Measurements from ENCODE around the gene SGCA. TPM values are rescaled to one million over a fixed set of nuclear protein-coding genes. Genes with fewer than 3 reads are reported as not detected.

Gene SGCA
- total RNA-seq, 1 experiment from 2014 or later, result 0.24 TPM

DNA sequence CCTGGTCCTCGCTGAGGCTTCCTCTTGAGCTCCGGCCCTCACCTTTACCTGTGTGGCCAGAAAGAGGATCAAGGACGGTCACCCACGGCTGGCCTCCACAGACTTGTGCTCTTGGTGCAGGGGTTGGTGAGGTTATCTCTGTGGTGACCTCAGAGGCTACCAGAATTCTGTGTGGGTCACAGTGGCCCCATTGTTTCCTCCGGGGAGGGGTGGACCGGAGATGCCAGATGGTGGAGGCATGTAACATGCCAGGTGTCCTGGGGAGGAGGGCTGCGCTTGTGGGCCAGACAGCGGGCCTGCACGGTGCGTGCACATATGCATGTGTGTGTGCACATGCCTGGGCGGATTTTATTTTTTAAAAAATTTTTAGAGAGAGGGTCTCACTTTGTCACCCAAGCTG, 6.3 kb downstream of the SGCA start:
- Mint-ChIP-seq H3K36me3 (ENCODE audit: insufficient read depth in 1 of 3, low read depth in 3 of 3) (no peaks in the 10 kb centered on the region), H3K4me3 (no peak overlapping the region), H3K4me1 (peaks cover 24 to 39% of the 10 kb centered on the region in 2 experiments), H3K27ac (no peak overlapping the region; a peak in 2 of 7 replicates), H3K27me3 (ENCODE audit: low read depth) (peaks cover 4% of the 10 kb centered on the region), H3K9me3 (no peaks in the 10 kb centered on the region; a peak in 1 of 5 replicates)
- Histone ChIP-seq H3K27ac (ENCODE audit: insufficient read length, low read depth, low read length) (no peak overlapping the region), H3K4me1 (ENCODE audit: insufficient read depth, low read length) (peaks cover 3% of the 10 kb centered on the region; the same call in 1 of the 2 replicates), H4K20me1 (ENCODE audit: control insufficient read depth, insufficient read depth, insufficient read length) (no peaks in the 10 kb centered on the region), H3T11ph (ENCODE audit: low read length) (no peak overlapping the region), H2BK120ac (ENCODE audit: low read depth, low read length, poor library complexity, severe bottlenecking) (no peak overlapping the region), H3K27me3 (ENCODE audit: insufficient read depth, low read length) (no peaks in the 10 kb centered on the region), H3K4me2 (ENCODE audit: insufficient read depth, insufficient read length, low read length) (no peak overlapping the region), H3K18ac (ENCODE audit: insufficient read length, low read depth, low read length) (no peak overlapping the region), H2BK5ac (ENCODE audit: insufficient read length, low read length) (no peak overlapping the region), H4K5ac (ENCODE audit: insufficient read length, low read depth, low read length) (no peak overlapping the region), H3K23me2 (ENCODE audit: insufficient read length, low read depth, low read length, poor library complexity, severe bottlenecking) (no peaks in the 10 kb centered on the region), H2BK20ac (ENCODE audit: low read depth, low read length, poor library complexity, severe bottlenecking) (no peak overlapping the region), H2BK12ac (ENCODE audit: insufficient read length, low read depth, low read length) (no peak overlapping the region), H2AFZ (ENCODE audit: low read length) (no peak overlapping the region), H3K14ac (ENCODE audit: insufficient read depth, low read length) (no peak overlapping the region), H4K8ac (replicated peaks; ENCODE audit: insufficient read length, low read depth, low read length) (no peak overlapping the region), H2AK5ac (ENCODE audit: insufficient read length, low read length) (no peak overlapping the region), H3K79me2 (ENCODE audit: insufficient read depth, low read length) (no peaks in the 10 kb centered on the region), H3K4ac (ENCODE audit: low read depth, low read length) (no peak overlapping the region), H3K9me3 (ENCODE audit: control insufficient read depth, low read depth, low read length) (no peaks in the 10 kb centered on the region), H3K56ac (ENCODE audit: insufficient read length, low read depth, low read length) (no peak overlapping the region), H3K79me1 (ENCODE audit: insufficient read depth, low read depth, low read length, poor library complexity, severe bottlenecking) (no peaks in the 10 kb centered on the region), H3K9ac (ENCODE audit: extremely low read depth, insufficient read length, low read length) (no peak overlapping the region), H4K91ac (ENCODE audit: insufficient read length, low read depth, low read length) (no peak overlapping the region), H2BK15ac (ENCODE audit: low read depth, low read length) (no peak overlapping the region), H3K23ac (ENCODE audit: insufficient read length, low read depth, low read length) (no peak overlapping the region)
- DNase-seq, result no peak
- no peak for TF ChIP-seq CTCF (conservative IDR thresholded peaks at IDR 0.05)
- WGBS (ENCODE audit: extremely low coverage, insufficient read length, low lambda C conversion rate), result no CpG with 5 or more reads among the region's 11 CpGs

Measured in H9 (cell line).